Measurements from ENCODE around the gene SOWAHD.
A peak's percentile ranks its signal among the peaks of the same experiment; 100 is the strongest.
"Not testable (repeated sequence)": the region's sequence is repeated elsewhere in the genome, so short reads cannot be mapped to it uniquely, and the experiment has no call there.

Gene SOWAHD

GRCh38 chrX:119757979-119758730 lies at the start of gene SOWAHD:
Gene SOWAHD, plus strand, starts transcription at chrX:119758588. Its CDS starts 80 bp downstream, at chrX:119758668.
- peak; percentile 11 to 20 for DNase-seq

GRCh38 chrX:119708936-119709335 lies 49.5 kb upstream of the SOWAHD start:
- DNase-seq: no peak

- no peak for DNase-seq
Measured at GRCh38 chrX:119709630-119710029, 48.8 kb upstream of the SOWAHD start.

GRCh38 chrX:119721487-119721886 lies 36.9 kb upstream of the SOWAHD start:
- DNase-seq: no peak

- DNase-seq: no peak
Measured at GRCh38 chrX:119721926-119722325, 36.5 kb upstream of the SOWAHD start.

GRCh38 chrX:119726900-119727555 lies 31.4 kb upstream of the SOWAHD start:
- peak in 1 of 2 experiments; percentile 1 for DNase-seq

- DNase-seq: no peak
Measured at GRCh38 chrX:119728487-119728886, 29.9 kb upstream of the SOWAHD start.

GRCh38 chrX:119729408-119730201 lies 28.8 kb upstream of the SOWAHD start:
- peak; percentile 45 to 54 for DNase-seq

GRCh38 chrX:119734897-119735339 lies 23.5 kb upstream of the SOWAHD start:
- no peak for DNase-seq

- no peak for DNase-seq
Measured at GRCh38 chrX:119735467-119735866, 22.9 kb upstream of the SOWAHD start.

GRCh38 chrX:119736206-119736764 lies 22.1 kb upstream of the SOWAHD start:
- DNase-seq: no peak

GRCh38 chrX:119738742-119739141 lies 19.6 kb upstream of the SOWAHD start:
- DNase-seq: no peak

GRCh38 chrX:119745283-119745848 lies 13.0 kb upstream of the SOWAHD start:
- DNase-seq: no peak

- not testable (repeated sequence) for DNase-seq
Measured at GRCh38 chrX:119750131-119750530, 8.3 kb upstream of the SOWAHD start.

GRCh38 chrX:119750751-119751150 lies 7.6 kb upstream of the SOWAHD start:
- not testable (repeated sequence) for DNase-seq

GRCh38 chrX:119753001-119753400 lies 5.4 kb upstream of the SOWAHD start:
- DNase-seq: no peak

- peak in 1 of 2 experiments; percentile 27 for DNase-seq
Measured at GRCh38 chrX:119753639-119754257, 4.6 kb upstream of the SOWAHD start.

GRCh38 chrX:119755981-119756533 lies 2.3 kb upstream of the SOWAHD start:
- DNase-seq: peak; percentile 16 to 28

- no peak for DNase-seq
Measured at GRCh38 chrX:119756926-119757635, 1.3 kb upstream of the SOWAHD start.

GRCh38 chrX:119757646-119757978 lies 776 bp upstream of the SOWAHD start:
- no peak for DNase-seq

GRCh38 chrX:119758731-119759247 lies 401 bp downstream of the SOWAHD start:
- peak; percentile 14 to 26 for DNase-seq

All from stimulated activated CD4-positive, alpha-beta T cell treated with anti-CD3 and anti-CD28 coated beads, Interleukin-4, amount 100 ng/mL, for 4 hours (primary cell).